HCT116 (cell line): Measurements from ENCODE around the gene DOCK3. TPM values are rescaled to one million over a fixed set of nuclear protein-coding genes. Genes with fewer than 3 reads are reported as not detected.

Experiments
- ATAC-seq: fragments of 200-7000 bp; cut with Tn5 transposase; 2 replicates; pipeline ENCODE4 v1.9.1; 2020; ENCODE audit warnings: mild to moderate bottlenecking, moderate library complexity
- BruUV-seq: library from RNA; stranded (reverse); fragments of 400-500 nt; replicated peaks from 2 replicates; lab custom pipeline; 2021; lab: Mats Ljungman, UMichigan
- CTCF ChIA-PET: fragments of 300-600 bp; sonication (Branson Sonifier 250); formaldehyde crosslinking; loops from one replicate; lab custom pipeline; 2021; ENCODE audit warnings: antibody characterized with exemption; lab: Charles Lee
- POLR2A ChIA-PET: fragments of 300-600, 350-600 bp; sonication (Branson Sonifier 250); formaldehyde crosslinking; loops from one replicate; lab custom pipeline; 2021; ENCODE audit warnings: antibody characterized with exemption; lab: Charles Lee
- RAD21 ChIA-PET, 2 experiments: fragments of 300-600 bp; sonication (Branson Sonifier 250); formaldehyde crosslinking; loops; one replicate each; lab custom pipeline; 2023; ENCODE audit warnings: low total read pairs in 2 of 2; ENCODE audit not compliant: uncharacterized antibody in 2 of 2, unreplicated experiment in 2 of 2, low non-redundant PET in 1 of 2; lab: Charles Lee
- DNase-seq: peaks from one replicate; pipeline ENCODE4 v3.0.0-alpha.2; 2010; ENCODE audit warnings: low read depth, low spot score
- H2AFZ ChIP-seq: fragments of 200-600 bp; shearing (Covaris generic), sonication (generic); 2 replicates; pipeline ENCODE4 v1.6.1; 2017; ENCODE audit warnings: low read depth, mixed run types, mixed read lengths, antibody characterized with exemption, low read length; ENCODE audit not compliant: poor library complexity, severe bottlenecking
- H3K27ac ChIP-seq: 2 replicates; pipeline ENCODE4 v1.5.1; 2012; ENCODE audit warnings: low read depth, low read length
- H3K27me3 ChIP-seq: fragments of 200-600 bp; sonication (generic); 2 replicates; pipeline ENCODE4 v1.6.1; 2016; ENCODE audit warnings: mixed run types, low read length, mixed read lengths; ENCODE audit not compliant: insufficient read depth
- H3K36me3 ChIP-seq, 2 experiments: fragments of 200-500 bp in 1 of 2; fragments of 200-600 bp in 1 of 2; sonication (Bioruptor generic) in 1 of 2; sonication (generic) in 1 of 2; 2 replicates each; pipeline versions ENCODE4 v1.5.1 to v1.6.1; 2014 to 2016; ENCODE audit warnings: low read length in 2 of 2, inconsistent platforms in 1 of 2, mixed read lengths in 1 of 2, mixed run types in 1 of 2; ENCODE audit not compliant: insufficient read depth in 2 of 2, control insufficient read depth in 1 of 2
- H3K4me1 ChIP-seq, 2 experiments: fragments of 200-600 bp in 1 of 2; sonication (generic) in 1 of 2; 2 replicates each; pipeline versions ENCODE4 v1.5.1 to v1.6.1; 2012 to 2017; ENCODE audit warnings: low read length in 2 of 2, inconsistent platforms in 1 of 2, mild to moderate bottlenecking in 1 of 2, mixed read lengths in 1 of 2, mixed run types in 1 of 2, moderate library complexity in 1 of 2; ENCODE audit not compliant: insufficient read depth in 2 of 2, control insufficient read depth in 1 of 2
- H3K4me2 ChIP-seq: fragments of 200-600 bp; sonication (generic); 2 replicates; pipeline ENCODE4 v1.6.1; 2017; ENCODE audit warnings: mixed run types, low read length, mixed read lengths
- H3K4me3 ChIP-seq, 2 experiments: fragments of 200-600 bp in 1 of 2; sonication (generic) in 1 of 2; replicated peaks in 1 of 2; 2 replicates each; pipeline ENCODE4 v1.5.1; 2011 to 2016; ENCODE audit warnings: low read length in 2 of 2, control low read depth in 1 of 2, low read depth in 1 of 2, mild to moderate bottlenecking in 1 of 2, mixed read lengths in 1 of 2, mixed run types in 1 of 2
- H3K79me2 ChIP-seq: fragments of 200-600 bp; sonication (generic); 2 replicates; pipeline ENCODE4 v1.6.1; 2017; ENCODE audit warnings: mild to moderate bottlenecking, mixed run types, low read length, moderate library complexity, mixed read lengths; ENCODE audit not compliant: insufficient read depth
- H3K9ac ChIP-seq: fragments of 200-600 bp; sonication (generic); 2 replicates; pipeline ENCODE4 v1.6.1; 2016; ENCODE audit warnings: low read length, mixed read lengths
- H3K9me2 ChIP-seq: fragments of 200-600 bp; sonication (generic), shearing (Covaris generic); 2 replicates; pipeline ENCODE4 v1.6.1; 2017; ENCODE audit warnings: mixed run types, mild to moderate bottlenecking, moderate library complexity; ENCODE audit not compliant: insufficient read depth
- H3K9me3 ChIP-seq, 2 experiments: fragments of 200-500 bp in 1 of 2; fragments of 200-600 bp in 1 of 2; sonication (Bioruptor generic) in 1 of 2; sonication (generic) in 1 of 2; 2 replicates each; pipeline ENCODE4 v1.6.1; 2014 to 2017; ENCODE audit warnings: low read length in 2 of 2, mixed read lengths in 2 of 2, inconsistent platforms in 1 of 2, low read depth in 1 of 2, mild to moderate bottlenecking in 1 of 2, mixed run types in 1 of 2, moderate library complexity in 1 of 2; ENCODE audit not compliant: control insufficient read depth in 1 of 2, insufficient read depth in 1 of 2
- H4K20me1 ChIP-seq: fragments of 200-600 bp; sonication (generic), shearing (Covaris generic); 2 replicates; pipeline ENCODE4 v1.6.1; 2017; ENCODE audit warnings: mixed run types, mild to moderate bottlenecking, moderate library complexity; ENCODE audit not compliant: insufficient read depth
- ATF3 ChIP-seq: IDR thresholded peaks from 2 replicates; pipeline ENCODE4 v1.6.1; 2012
- CBX3 ChIP-seq: IDR thresholded peaks from 2 replicates; pipeline ENCODE4 v1.6.1; 2012; ENCODE audit warnings: low read depth
- ELF1 ChIP-seq: IDR thresholded peaks from 2 replicates; pipeline ENCODE4 v1.6.1; 2012; ENCODE audit warnings: low read depth, borderline replicate concordance
- FOSL1 ChIP-seq: IDR thresholded peaks from 2 replicates; pipeline ENCODE4 v1.6.1; 2012; ENCODE audit warnings: low read depth
- REST ChIP-seq: IDR thresholded peaks from 2 replicates; pipeline ENCODE4 v1.6.1; 2012; ENCODE audit warnings: low read depth
- SRF ChIP-seq: IDR thresholded peaks from 2 replicates; pipeline ENCODE4 v1.6.1; 2012; ENCODE audit warnings: low read depth
- TCF7L2 ChIP-seq: IDR thresholded peaks from 2 replicates; pipeline ENCODE4 v1.7.0; 2011; ENCODE audit warnings: borderline replicate concordance, inconsistent platforms; ENCODE audit not compliant: insufficient read depth, insufficient read length; ENCODE audit errors: extremely low read depth
- ZBTB33 ChIP-seq: IDR thresholded peaks from 2 replicates; pipeline ENCODE4 v1.6.1; 2011; ENCODE audit warnings: mild to moderate bottlenecking, low read length, moderate library complexity; ENCODE audit not compliant: insufficient replicate concordance; ENCODE audit errors: extremely low read depth
- ZNF274 ChIP-seq: fragments of 200-500 bp; sonication (Bioruptor generic); IDR thresholded peaks from 2 replicates; pipeline ENCODE4 v1.6.1; 2014; ENCODE audit warnings: mild to moderate bottlenecking, low read depth, low read length, inconsistent platforms
- intact Hi-C: fragments of 100-400 bp; cut with micrococcal nuclease; formaldehyde crosslinking; loops from 2 replicates; pipeline ENCODE4 v1.10.0; 2022
- total RNA-seq: library from RNA; stranded (reverse); gene quantifications from one replicate; pipeline ENCODE4 v1.2.1, GENCODE V29; 2021; ENCODE audit not compliant: unreplicated experiment

DOCK3 gene
- total RNA-seq, 1 experiment from 2014 or later, result 4.2 TPM

GRCh38 chr3:50983887-50984286 is 309.2 kb downstream of the DOCK3 start (continued):
- TF ChIP-seq REST (no peak), ZNF274 (no peak), ELF1 (no peak), FOSL1 (no peak), ATF3 (no peak), CBX3 (no peak)

- no peak overlapping the region for H3K4me3 ChIP-seq
- intact Hi-C loops, result no loop called here
- no peak for TF ChIP-seq ZBTB33
- TF ChIP-seq SRF, result no peak
- TF ChIP-seq REST, result no peak
- TF ChIP-seq TCF7L2, result no peak
- TF ChIP-seq ZNF274, result no peak
- TF ChIP-seq, all 23 proteins: peak for 0
- no peak for DNase-seq
- ChIA-PET CTCF (interaction anchor here (0.9 kb wide), 1 partner anchor 14 kb away, joined by 3 read pairs; no protein-coding TSS in a partner anchor), POLR2A (no interaction called here), RAD21 (no interaction called here)
- H3K9me2 ChIP-seq, result no peaks in the 10 kb centered on the region
- H2AFZ ChIP-seq, result no peak overlapping the region
- H3K4me2 ChIP-seq, result no peak overlapping the region
- ATAC-seq, result no peak
- no peaks in the 10 kb centered on the region for H3K27me3 ChIP-seq
- BruUV-seq, result no TSS peak
- H3K27ac ChIP-seq, result no peak overlapping the region
- H3K79me2 ChIP-seq, result no peaks in the 10 kb centered on the region
- H3K9ac ChIP-seq, result no peak overlapping the region
- no peaks in the 10 kb centered on the region for H3K36me3 ChIP-seq
- no peaks in the 10 kb centered on the region; a peak in 1 of 4 replicates for H3K4me1 ChIP-seq
- H3K9me3 ChIP-seq, result 0 out of 4 replicates have a peak, but pooled peaks cover 0 to 3% of the 10 kb centered on the region in 2 experiments
- no peaks in the 10 kb centered on the region for H4K20me1 ChIP-seq
Measured at GRCh38 chr3:50985893-50986292, 311.2 kb downstream of the DOCK3 start.
